ENCODE results near the gene PREPL. TPM values are rescaled to one million over a fixed set of nuclear protein-coding genes. Genes with fewer than 3 reads are reported as not detected.

PREPL gene
- total and polyA plus RNA-seq, 2 donors (not counting 1 experiment from before 2014, with no cell fraction given) = 59.5 to 67.2 TPM

DNA sequence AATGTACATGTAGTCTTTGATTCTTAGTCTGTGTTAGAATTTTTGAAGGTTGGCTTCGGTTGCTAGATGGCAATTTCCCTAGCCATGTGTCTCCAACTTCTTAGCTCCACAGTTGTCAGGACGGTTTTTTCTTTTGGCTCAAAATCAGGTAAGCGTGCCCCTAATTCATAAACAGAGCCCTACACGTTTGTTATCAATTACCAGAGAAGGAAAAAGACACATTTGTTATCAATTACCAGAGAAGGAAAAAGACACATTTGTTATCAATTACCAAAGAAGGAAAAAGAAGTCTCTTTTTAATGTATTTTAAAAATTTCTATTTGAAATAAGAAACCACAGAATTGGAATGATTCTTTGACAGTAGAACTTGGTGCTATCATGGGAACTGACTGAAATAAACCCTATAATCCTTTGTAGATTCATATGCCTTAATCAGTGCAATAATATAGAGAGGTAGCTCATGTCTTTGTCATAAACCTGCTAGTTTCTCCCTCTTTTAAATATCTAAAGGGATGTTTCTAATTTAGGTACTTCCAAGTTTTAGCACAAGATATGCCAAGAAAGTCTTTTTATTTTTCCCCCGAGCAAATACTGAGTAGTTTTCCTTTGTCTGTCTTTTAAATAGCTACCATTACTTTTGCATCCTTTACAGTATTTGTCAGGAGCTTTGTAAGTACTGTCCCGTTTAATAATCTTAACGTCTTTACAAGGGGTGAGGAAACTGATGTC is 36.3 kb upstream of the PREPL start:
- Histone ChIP-seq H2AFZ (ENCODE audit: low read length) (no peak overlapping the region), H3K9ac (ENCODE audit: insufficient read depth, low read length) (no peak overlapping the region), H3K27me3 (ENCODE audit: control insufficient read depth, insufficient read depth, low read length) (no peaks in the 10 kb centered on the region), H3K4me2 (ENCODE audit: extremely low read depth, insufficient read depth, low read length) (no peak overlapping the region), H4K20me1 (ENCODE audit: control insufficient read depth, extremely low read depth, insufficient read depth, low read length) (no peaks in the 10 kb centered on the region), H3K79me2 (ENCODE audit: control insufficient read depth, insufficient read depth, low read length) (no peaks in the 10 kb centered on the region), H3K4me1 (ENCODE audit: control insufficient read depth, extremely low read depth, insufficient read depth, low read length) (no peaks in the 10 kb centered on the region), H3K36me3 (ENCODE audit: control insufficient read depth, insufficient read depth, low read length) (no peaks in the 10 kb centered on the region), H3K27ac (ENCODE audit: insufficient read depth, low read length) (no peak overlapping the region), H3K4me3 (replicated peaks in 1 of 4; ENCODE audit: control extremely low read depth in 1 of 4, insufficient read depth in 1 of 4, low read depth in 3 of 4, low read length in 4 of 4) (peak overlapping the region in 2 of 4 experiments; percentile 2 to 8), H3K9me3 (ENCODE audit: control insufficient read depth, insufficient read depth, low read depth, low read length) (no peaks in the 10 kb centered on the region)
- DNase-seq (ENCODE audit: low read depth in 2 of 2) = no peak
- TF ChIP-seq, protein P1, sequence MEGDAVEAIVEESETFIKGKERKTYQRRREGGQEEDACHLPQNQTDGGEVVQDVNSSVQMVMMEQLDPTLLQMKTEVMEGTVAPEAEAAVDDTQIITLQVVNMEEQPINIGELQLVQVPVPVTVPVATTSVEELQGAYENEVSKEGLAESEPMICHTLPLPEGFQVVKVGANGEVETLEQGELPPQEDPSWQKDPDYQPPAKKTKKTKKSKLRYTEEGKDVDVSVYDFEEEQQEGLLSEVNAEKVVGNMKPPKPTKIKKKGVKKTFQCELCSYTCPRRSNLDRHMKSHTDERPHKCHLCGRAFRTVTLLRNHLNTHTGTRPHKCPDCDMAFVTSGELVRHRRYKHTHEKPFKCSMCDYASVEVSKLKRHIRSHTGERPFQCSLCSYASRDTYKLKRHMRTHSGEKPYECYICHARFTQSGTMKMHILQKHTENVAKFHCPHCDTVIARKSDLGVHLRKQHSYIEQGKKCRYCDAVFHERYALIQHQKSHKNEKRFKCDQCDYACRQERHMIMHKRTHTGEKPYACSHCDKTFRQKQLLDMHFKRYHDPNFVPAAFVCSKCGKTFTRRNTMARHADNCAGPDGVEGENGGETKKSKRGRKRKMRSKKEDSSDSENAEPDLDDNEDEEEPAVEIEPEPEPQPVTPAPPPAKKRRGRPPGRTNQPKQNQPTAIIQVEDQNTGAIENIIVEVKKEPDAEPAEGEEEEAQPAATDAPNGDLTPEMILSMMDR (conservative IDR thresholded peaks at IDR 0.05 in 1 of 2, IDR thresholded peaks at IDR 0.05 in 1 of 2; ENCODE audit: low read depth in 1 of 2, low read length in 2 of 2) = no peak
- no peak for TF ChIP-seq EZH2 (IDR thresholded peaks at IDR 0.05; ENCODE audit: low read length, missing control alignments)

DNA sequence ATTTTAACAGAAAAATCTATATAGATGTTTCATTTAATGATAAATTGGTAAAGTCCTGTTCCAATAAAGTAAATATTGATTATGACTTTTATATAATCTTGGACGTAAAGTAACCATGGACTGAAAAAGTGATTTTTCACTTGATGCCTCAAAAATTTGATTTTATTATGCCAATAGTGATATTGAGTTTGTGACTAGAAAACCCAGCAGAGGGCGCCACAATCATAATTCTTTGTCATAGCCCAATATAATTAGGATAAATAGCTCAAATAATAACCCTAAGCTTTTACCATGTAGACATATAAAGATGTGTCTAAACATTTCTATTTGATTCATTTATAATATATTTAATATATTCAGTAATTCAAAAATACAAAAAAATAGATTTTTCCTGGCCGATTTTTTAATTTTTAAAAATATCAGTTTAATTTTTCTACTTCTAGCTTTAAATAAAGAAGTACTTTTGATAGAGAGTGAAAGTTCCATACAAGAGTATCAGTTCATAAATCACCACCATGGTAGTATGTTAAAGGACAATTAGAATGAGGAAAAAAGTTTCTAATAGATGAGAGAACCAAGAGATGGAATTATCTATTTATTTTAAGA is 31.1 kb upstream of the PREPL start:
- H3K79me2 ChIP-seq (ENCODE audit: control insufficient read depth, insufficient read depth, low read length) = no peaks in the 10 kb centered on the region
- H3K27ac ChIP-seq (ENCODE audit: insufficient read depth, low read length) = no peak overlapping the region
- H3K9me3 ChIP-seq (ENCODE audit: control insufficient read depth, insufficient read depth, low read depth, low read length) = no peaks in the 10 kb centered on the region
- no peak overlapping the region for H3K4me3 ChIP-seq (replicated peaks in 1 of 4; ENCODE audit: control extremely low read depth in 1 of 4, insufficient read depth in 1 of 4, low read depth in 3 of 4, low read length in 4 of 4)
- no peak overlapping the region for H3K9ac ChIP-seq (ENCODE audit: insufficient read depth, low read length)
- peak; percentile 9 to 50 for DNase-seq (ENCODE audit: low read depth in 2 of 2)
- no peaks in the 10 kb centered on the region for H3K27me3 ChIP-seq (ENCODE audit: control insufficient read depth, insufficient read depth, low read length)
- H2AFZ ChIP-seq (ENCODE audit: low read length) = no peak overlapping the region
- no peaks in the 10 kb centered on the region for H3K36me3 ChIP-seq (ENCODE audit: control insufficient read depth, insufficient read depth, low read length)
- H3K4me1 ChIP-seq (ENCODE audit: control insufficient read depth, extremely low read depth, insufficient read depth, low read length) = no peaks in the 10 kb centered on the region
- no peaks in the 10 kb centered on the region for H4K20me1 ChIP-seq (ENCODE audit: control insufficient read depth, extremely low read depth, insufficient read depth, low read length)
- TF ChIP-seq, protein P1 (conservative IDR thresholded peaks at IDR 0.05 in 1 of 2, IDR thresholded peaks at IDR 0.05 in 1 of 2; ENCODE audit: low read depth in 1 of 2, low read length in 2 of 2) = peak; percentile 39 to 62
- TF ChIP-seq EZH2 (IDR thresholded peaks at IDR 0.05; ENCODE audit: low read length, missing control alignments) = no peak
- H3K4me2 ChIP-seq (ENCODE audit: extremely low read depth, insufficient read depth, low read length) = no peak overlapping the region

DNA sequence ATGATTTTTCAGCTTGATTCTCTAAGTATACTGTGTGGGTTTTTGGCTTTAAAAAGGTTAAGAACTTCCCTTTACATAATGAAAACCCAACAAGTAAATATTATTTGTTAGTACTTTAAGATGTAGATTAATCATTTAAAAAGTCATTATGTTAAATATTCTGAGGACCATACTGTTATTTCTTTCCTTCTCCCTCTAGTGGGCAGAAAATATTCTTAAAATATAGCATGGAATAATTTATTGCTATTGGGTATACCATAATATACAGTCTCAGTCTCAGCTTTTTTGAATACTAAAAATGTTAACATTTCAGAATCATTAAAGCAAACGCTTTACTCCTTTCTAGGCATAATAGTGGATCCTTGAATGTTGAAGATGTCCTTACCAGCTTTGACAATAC is 28.6 kb upstream of the PREPL start:
- H3K36me3 ChIP-seq (ENCODE audit: control insufficient read depth, insufficient read depth, low read length) = no peaks in the 10 kb centered on the region
- H3K9me3 ChIP-seq (ENCODE audit: control insufficient read depth, insufficient read depth, low read depth, low read length) = no peaks in the 10 kb centered on the region
- H3K4me1 ChIP-seq (ENCODE audit: control insufficient read depth, extremely low read depth, insufficient read depth, low read length) = no peaks in the 10 kb centered on the region
- H3K9ac ChIP-seq (ENCODE audit: insufficient read depth, low read length) = no peak overlapping the region
- H3K79me2 ChIP-seq (ENCODE audit: control insufficient read depth, insufficient read depth, low read length) = no peaks in the 10 kb centered on the region
- H3K27ac ChIP-seq (ENCODE audit: insufficient read depth, low read length) = no peak overlapping the region
- no peak overlapping the region for H3K4me2 ChIP-seq (ENCODE audit: extremely low read depth, insufficient read depth, low read length)
- TF ChIP-seq, protein P1 (conservative IDR thresholded peaks at IDR 0.05 in 1 of 2, IDR thresholded peaks at IDR 0.05 in 1 of 2; ENCODE audit: low read depth in 1 of 2, low read length in 2 of 2) = no peak
- no peak for TF ChIP-seq EZH2 (IDR thresholded peaks at IDR 0.05; ENCODE audit: low read length, missing control alignments)
- H4K20me1 ChIP-seq (ENCODE audit: control insufficient read depth, extremely low read depth, insufficient read depth, low read length) = no peaks in the 10 kb centered on the region
- peak in 1 of 2 donors; percentile 5 for DNase-seq (ENCODE audit: low read depth in 2 of 2)
- no peaks in the 10 kb centered on the region for H3K27me3 ChIP-seq (ENCODE audit: control insufficient read depth, insufficient read depth, low read length)
- H2AFZ ChIP-seq (ENCODE audit: low read length) = no peak overlapping the region
- no peak overlapping the region for H3K4me3 ChIP-seq (replicated peaks in 1 of 4; ENCODE audit: control extremely low read depth in 1 of 4, insufficient read depth in 1 of 4, low read depth in 3 of 4, low read length in 4 of 4)
